Heart left ventricle (tissue), 13 donors: ENCODE results near the gene ROBO1.

Experiments
- POLR2A ChIP-seq, 2 donors: fragments of 450-650 bp; IDR thresholded peaks; one replicate each; pipeline ENCODE4 v1.6.1; 2017; ENCODE audit warnings: antibody characterized with exemption in 2 of 2, mild to moderate bottlenecking in 2 of 2, moderate library complexity in 2 of 2
- TF ChIP-seq, protein P1 (sequence below), 12 donors: fragments of 200-600 bp; sonication (generic) in 4 of 12; IDR thresholded peaks; one replicate each; pipeline versions ENCODE4 v1.5.0 to v1.8.0; 2018 to 2022; ENCODE audit warnings: antibody characterized with exemption in 12 of 12, mild to moderate bottlenecking in 5 of 12
- donor health status: ischemic (EF 13 %, LVEDD 7.1; RV severe dilation, severe dysfunction).
- donor health status: DM: no; HTN: yes; CAD: no.
- donor health status: DM: no; HTN: no; CAD: no.
- donor health status: ischemic (EF 25% LVEDD 6.9; RV normal size, moderate dysfunction).
- donor health status: ischemic (EF 25% LVEDD 5.7; RV mildly dilated, moderate dysfunction).
- donor health status: ischemic (EF 35%, LVEDD 5.7; RV mildly dilated, moderate dysfunction).
- donor health status: nonischemic (EF 11% LVEDD 7.7; RV severe dilation, severe dysfunction).
- donor health status: DM: yes; HTN: yes; CAD: no.
- donor health status: PGD.
- donor health status: ischemic (EF 29% LVEDD 5.4; RV normal size, mild dysfunction).
- donor health status: nonischemic (EF 23%, LVEDD 6.1; RV moderate dilation, normal function).

DNA sequence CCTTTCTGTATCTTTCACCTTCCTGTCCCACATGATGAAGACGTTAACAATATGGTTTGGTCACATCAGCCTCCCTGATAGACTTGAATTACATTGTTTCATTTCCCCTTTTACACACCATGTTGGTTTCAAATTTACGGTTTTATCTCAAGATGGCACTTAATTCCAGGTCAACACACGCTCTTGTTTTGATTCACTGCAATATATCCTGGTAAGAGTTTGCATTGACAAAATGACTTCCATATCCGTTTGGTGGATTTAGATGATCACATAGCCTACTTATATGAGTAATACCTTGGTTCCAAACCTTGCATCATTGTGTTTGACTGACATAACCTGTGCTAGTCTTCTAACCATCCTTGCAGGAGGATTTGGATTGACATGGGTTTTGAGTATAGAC lies 499.4 kb downstream of the ROBO1 start:
- TF ChIP-seq, protein P1, sequence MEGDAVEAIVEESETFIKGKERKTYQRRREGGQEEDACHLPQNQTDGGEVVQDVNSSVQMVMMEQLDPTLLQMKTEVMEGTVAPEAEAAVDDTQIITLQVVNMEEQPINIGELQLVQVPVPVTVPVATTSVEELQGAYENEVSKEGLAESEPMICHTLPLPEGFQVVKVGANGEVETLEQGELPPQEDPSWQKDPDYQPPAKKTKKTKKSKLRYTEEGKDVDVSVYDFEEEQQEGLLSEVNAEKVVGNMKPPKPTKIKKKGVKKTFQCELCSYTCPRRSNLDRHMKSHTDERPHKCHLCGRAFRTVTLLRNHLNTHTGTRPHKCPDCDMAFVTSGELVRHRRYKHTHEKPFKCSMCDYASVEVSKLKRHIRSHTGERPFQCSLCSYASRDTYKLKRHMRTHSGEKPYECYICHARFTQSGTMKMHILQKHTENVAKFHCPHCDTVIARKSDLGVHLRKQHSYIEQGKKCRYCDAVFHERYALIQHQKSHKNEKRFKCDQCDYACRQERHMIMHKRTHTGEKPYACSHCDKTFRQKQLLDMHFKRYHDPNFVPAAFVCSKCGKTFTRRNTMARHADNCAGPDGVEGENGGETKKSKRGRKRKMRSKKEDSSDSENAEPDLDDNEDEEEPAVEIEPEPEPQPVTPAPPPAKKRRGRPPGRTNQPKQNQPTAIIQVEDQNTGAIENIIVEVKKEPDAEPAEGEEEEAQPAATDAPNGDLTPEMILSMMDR (IDR thresholded peaks at IDR 0.05) = no peak
- TF ChIP-seq POLR2A (IDR thresholded peaks at IDR 0.05) = no peak
